Activated CD4-positive, CD25-positive, alpha-beta regulatory T cell treated with anti-CD3 and anti-CD28 coated beads, Interleukin-2, amount 50 U/mL, for 16 hours (primary cell): ENCODE data around the gene PTPRF.
"Not testable (repeated sequence)": the region's sequence is repeated elsewhere in the genome, so short reads cannot be mapped to it uniquely, and the experiment has no call there.

Experiments used
- DNase-seq: peaks from one replicate; pipeline ENCODE4 v3.0.0-alpha.2; 2020; ENCODE audit warnings: low read depth, low spot score

The PTPRF gene

DNA sequence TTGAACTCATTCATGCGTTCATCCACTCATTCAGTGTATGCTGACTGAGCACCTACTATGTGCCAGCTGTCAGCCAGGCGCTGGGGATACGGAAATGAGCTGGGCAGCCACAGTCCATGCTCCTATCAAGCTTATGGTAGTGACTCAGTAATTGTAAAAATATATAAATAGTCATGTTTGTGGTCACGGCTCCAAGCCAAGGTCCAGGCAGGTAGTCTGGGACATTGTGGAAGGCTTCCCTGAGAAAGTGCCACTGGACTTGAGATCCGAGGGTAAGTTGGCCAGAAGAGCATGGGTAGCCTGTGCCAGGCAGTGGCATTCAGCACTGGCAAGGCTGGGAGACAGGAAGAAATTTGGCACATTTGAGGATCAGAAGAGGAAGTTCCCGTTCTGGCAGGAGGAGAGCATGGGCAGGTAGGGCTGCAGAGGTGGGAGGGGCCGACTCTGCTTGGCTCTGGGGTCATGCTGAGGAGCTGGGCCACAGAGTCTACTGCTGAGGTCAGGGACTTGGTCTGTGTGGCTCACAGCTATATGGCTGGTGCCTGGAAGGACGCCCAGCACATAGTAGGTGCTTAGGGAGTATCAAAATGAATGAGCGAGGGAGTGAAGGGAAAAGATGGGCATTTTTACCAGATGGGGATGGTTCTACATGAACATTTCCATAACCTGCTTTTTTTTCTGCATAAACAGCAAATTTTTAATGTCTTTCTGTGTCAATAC, 6.9 kb downstream of the PTPRF start:
- DNase-seq, result no peak

DNA sequence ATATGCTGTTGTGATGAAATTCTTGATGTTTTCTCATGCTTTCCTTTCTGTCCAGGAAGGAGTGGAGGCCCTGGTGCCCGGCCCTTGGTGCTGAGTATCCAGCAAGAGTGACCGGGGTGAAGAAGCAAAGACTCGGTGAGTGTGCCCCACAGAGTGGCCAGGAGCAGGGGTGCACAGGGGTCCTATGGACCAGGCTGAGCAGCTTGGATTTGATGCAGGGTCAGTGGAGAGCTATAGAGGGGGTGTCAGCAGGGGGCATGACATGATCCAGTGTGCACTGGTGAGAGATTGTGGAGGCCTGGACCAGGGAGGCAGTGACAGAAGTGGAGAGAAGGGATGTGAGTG, 7.4 kb downstream of the PTPRF start:
- no peak for DNase-seq

DNA sequence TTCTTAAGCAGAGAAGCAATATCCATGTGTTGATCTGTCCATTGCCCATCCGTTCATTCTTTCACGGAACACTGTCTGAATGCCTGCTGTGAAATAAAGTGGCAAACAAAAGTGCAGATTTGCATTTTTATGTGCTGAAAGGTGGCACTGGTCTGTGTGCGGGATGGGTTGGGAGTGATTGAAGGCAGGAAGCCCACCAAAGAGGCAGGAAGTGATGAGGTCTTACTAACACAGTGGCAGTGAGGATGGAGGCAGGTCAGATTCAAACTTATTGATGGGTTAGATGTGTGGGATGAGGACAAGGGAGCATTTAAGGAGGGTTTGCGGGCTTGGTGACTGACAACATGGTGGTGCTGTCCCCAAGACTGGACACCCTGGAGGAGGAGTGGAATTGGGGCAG, 8.3 kb downstream of the PTPRF start:
- no peak for DNase-seq

DNA sequence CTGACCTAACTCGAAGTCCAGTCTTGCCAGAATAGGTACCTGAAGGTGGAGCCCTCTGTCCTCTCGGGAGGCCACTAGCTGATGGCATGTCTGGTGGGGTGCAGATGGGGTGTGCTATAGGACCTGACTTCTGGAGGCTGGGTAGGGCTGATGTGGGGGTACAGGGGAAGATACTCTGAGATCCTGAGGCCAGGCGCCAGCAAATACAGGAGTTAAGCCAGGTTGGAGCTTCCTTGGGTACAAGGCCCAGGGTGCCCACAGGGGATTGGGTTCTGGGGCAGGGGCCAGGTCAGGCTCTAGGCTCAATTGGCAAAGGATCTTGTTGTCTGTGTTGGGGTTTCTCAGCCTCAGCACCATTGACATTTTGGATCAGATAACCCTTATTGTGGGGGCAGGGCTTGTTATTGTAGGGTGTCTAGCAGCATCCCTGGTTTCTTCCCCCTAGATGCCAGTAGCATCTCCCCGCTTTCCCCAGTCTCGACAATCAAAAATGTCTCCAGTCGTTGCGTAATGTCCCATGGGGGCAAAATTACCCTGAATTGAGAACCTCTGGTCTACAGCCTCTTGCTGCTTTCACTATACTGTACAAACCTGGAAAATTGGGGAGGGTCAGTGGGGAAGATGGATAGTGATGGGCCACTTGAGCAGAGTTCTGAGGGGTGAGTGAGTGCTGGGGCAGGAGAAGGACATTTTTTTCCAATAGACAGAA, 9.2 kb downstream of the PTPRF start:
- DNase-seq, result no peak

DNA sequence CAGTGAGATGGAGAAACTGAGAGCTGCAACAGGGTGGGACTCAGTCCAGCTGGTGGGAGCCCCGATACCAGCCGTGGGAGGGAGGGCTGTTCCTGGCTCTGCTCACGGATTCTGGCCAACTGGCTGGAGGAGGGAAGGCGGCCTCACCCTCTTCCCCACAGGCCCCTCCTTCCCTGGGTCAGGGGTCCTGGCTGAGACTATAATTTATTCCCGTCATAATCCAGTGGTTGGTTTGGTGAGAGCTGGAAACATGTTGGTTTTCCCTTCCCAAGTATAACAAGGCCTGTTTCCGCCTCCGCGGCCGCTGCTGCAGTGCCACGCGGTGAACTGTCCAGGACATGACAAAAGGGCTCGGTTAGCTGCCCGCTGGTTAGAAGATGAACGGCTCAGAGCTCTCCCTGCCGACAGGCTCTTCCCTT, 10.0 kb downstream of the PTPRF start:
- DNase-seq, result no peak

DNA sequence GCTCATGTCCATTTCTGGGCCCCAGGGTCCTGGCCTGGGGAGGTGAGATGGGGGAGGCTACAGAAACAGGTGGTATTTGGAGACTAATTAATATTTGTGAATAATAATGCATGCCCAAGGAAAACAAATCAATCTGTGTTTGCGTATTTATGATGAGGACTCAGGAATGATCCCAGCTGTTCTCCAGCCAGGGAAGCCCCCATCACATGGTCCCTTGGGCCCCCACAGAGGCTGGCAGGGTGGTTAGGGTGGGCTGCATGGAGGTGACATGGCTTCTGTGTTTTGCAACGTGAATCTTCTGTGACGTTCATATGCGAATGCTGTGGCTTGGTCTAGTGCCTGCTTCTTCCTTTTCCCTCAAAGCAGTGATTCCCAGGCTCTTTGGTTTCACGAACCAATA, 10.5 kb downstream of the PTPRF start:
- no peak for DNase-seq

DNA sequence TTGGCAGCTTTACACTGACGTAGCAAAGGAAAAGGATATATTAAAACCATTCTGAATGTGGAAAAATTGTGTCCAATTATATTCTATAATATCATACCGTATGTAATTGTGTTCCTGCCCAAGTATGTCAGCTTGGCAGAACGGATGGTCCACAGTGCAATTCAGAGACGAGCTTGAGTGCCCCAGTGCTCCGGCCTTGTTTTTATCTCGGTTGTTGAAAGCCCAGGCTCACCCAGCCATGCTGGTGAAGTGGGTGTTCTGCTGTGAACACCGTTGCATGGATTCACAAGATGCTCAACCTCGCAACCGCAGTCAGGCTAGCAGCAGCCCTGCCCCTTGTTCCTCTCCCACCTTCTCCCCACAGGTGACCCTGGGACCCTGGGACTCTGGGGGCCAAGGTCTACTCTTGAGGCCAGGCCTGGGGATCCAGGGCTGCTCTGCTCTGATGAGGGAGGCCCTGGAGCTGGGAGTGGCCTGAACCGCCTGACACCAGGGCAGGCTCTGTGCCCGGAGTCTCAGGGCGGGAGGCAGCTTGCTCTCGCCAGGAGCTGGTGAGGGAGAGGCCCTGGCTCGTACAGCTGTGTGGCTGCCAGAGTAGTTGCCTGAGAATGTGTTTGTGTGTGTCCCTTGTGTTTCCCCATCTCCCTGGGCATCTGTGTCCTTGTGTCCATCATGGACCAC, 11.2 kb downstream of the PTPRF start:
- DNase-seq, result no peak

DNA sequence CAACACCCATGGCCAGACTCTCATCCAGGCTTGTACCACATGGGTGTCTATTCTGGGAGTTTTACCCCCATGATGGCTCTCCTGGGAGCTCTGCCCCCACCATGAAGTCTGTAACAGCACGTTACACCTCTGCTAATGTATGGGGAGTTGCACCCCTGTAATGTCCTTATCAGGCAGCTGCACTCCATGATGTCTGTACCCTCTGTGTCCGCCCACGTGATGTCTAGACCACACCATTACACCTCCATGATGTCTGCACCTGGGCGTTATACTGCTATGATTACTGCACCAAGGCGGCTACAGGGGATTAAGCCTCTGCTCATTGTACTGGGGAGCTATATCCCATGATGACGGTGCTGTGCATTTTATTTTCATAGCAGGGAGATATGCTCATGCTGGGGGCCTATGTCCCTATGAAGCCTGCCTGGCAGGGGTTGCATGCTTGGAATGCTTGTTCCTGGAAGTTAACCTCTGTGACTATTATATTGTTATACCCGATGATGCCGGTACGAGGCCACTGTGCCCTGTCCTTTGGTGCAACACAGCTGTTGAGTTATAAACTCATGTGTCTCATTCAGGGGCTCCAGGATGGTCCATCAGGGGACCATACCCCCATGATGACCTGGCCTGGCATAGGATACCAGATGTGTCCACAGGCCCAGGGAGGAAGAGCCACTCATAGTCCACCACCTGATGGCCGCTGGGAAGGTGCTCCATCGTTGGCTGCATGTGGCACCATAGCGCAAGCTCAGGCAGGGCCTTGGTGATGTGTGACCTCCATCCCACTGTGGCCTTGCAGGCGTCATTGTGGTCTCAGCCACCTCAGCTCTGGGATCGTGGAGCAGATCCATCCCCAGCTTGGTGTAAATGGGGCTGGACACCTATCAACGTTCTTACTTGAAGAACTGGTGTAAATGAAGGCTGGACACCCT, 12.1 kb downstream of the PTPRF start:
- DNase-seq, result no peak

DNA sequence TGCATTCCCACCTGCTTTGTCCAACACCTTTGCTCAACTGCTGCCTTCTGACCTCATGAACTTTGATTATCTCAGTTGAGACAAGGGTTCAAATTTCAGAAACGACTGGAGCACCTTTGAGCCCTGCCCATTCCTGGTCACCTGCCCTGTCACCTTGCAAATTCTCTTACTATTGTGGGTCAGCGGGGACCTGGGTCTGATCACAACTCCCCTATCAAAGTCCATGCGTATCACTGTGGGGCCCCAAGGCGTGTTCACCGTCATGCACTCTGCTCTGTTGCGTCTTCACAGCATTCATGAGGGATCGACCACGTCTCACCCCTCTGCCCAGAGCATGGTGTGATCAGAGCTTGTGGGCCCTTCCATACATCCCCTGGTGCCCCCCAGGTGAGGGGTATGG, 12.9 kb downstream of the PTPRF start:
- DNase-seq, result no peak

DNA sequence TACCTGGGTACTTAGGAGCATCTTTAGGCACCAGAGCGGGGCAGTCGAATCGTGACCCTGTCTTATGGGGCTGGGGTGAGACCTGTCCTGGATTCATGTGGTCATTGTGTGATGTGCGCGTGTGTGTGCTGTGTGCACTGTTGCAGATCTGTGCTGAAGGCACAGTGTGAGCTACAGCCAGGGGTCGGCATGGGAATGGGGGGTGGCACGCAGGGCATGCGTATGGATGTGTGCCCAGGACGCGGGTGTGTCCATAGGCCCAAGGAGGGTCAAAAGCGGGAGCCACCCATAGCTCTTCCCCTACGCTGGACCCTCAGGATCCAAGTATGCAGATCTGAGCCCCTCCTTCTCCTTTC, 14.6 kb downstream of the PTPRF start:
- DNase-seq, result no peak

DNA sequence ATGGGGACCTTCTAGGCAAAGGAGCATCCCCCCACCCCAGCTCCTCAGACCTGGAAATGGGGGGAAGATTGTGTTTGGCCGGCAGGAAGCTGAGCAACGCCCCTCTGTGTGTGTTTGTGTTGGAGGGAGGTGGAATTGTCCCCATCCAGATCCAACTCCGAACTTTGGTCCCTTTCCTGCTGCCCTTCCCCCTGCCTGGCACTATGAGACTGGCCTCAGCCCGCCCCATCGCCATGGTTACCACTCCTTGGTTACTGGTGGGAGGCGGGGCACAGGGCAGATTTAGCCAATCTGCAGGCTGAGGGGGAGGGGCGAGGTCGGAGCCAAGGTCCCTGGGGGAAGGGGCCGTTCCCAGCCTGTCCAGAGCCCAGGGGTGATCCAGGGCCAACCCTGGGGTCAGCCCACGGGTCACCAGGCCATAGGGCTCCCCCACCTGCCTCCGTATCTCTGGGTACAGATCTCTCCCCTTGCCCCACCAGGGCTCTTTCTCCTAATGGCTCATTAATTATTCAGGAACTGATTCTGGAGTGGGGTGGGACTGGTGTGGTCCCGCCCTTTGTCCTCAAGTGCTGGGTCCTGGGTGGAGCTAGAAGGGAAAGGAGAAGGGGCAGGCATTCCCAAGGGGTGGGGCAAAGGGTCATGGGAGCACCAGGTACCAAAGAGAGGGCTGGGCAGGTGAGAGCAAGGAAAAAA, 15.2 kb downstream of the PTPRF start:
- no peak for DNase-seq

DNA sequence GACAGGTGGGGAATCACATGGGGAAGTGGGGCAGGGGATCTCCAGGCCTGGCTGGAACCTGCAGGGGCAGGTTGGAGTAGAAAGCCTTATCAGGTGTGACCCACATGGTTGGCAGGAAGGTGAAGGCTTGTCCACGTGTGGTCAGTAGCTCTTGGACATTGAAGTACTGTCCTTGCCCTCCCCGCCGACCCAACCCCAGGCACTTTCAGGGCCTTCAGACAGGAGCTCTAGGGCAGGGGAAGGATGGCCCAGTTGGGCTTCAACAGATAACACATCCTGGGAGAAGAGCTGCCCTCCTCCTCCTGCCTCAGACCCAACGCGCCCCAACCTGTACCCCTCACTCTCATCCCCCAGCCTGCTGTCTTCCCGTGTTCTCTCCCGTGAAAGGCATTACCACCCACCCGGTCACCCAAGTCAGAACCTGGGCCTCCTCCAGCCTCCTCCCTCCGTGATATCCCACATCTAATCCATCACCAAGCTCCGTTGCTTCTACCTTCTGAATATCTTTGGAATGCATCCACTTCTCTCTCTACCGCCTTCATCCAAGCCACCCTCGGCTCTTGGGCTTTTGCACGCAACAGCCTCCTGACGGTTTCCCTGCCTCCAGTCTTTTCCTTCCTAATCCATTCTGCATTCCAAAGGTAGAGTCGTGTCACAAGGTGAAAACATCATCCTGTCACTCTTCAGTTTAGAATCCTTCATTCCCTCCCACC, 15.9 kb downstream of the PTPRF start:
- DNase-seq, result no peak

DNA sequence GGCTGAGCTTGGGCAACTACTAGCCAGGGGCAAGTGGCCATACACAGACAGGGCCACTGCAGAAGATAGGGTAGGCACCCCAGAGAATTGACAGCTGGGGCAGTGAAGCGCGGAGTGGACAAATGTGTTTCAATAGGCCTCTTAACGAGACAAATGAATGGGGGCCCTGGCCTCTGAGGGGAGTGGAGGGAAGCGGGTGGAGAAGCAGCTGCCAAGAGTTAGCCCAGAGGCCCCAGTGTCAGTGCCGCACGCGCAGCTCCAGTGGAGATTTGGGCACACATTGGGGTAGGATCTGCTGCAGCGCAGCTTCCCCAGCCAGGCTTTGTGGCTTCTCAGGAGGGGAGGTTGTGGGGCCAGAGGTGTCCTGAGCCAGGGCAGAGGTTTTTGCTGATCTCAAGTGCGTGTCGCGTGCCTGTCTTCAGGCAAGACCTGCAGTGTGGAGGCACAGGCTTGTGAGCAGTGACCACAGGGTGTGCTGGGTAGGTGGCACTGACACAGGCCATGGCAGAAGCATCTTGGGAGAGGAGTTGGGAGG, 16.9 kb downstream of the PTPRF start:
- no peak for DNase-seq

DNA sequence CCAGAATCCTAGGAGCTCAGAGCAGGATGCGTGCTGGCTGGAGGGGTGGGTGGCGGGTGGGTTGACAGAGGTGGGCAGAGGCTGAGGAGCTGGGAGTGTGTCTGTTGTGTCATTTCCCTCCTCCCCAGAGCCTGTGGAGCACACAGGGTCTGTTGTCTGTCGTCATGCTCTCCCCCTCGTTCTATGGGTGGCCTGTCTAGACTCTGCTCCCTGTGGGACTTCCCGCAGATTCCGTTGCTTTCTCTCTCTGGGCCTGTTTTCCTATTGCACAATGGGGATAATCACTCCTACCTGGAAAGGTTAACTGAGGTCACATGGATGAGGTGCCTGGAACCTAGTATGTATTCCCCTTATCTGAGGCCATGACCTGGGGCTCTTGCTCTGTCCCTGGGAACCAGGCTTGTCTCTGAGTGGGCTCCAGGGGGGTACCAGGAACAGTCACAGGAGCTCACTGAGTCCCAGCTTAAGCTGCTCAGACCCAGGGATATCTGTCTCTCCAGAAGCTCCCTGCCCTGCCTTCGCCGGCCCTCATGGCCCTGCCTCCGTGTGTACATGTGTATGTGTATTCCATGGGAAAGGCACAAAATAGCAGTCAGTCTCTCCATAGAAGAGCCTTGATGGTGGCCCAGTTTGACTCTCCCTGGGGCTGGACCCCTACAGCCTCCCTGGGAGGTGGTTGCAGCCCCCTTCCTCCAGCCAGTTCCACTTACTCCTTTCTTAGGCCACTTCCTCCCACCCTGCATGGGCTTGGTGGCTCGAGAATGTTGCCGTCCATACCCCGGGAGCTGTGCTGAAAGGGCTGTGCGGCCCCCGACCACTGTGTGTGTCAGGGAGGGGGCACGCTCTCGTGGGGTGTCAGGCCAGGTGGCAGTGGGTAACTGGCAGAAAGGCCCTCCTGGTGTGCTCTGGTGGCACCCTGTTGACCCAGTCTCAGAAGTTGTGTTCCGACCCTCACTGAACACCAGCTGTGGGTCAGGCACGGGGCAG, 17.9 kb downstream of the PTPRF start:
- DNase-seq, result no peak

DNA sequence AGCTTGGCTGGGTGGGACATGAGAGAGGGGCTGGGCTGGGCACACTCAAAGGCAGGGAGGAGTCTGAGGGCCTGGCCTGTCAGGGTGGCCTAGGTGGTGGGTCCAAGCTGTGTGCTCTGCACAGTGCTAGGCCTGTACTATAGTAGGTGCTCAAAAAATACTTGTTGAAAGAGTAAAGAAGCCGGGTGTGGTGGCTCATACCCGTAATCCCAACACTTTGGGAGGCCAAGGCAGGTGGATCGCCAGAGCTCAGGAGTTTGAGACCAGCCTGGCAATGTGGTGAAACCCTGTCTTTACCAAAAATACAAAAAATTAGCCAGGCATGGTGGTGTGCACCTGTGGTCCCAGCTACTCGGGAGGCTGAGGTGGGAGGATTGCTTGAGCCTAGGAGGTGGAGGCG, 18.7 kb downstream of the PTPRF start:
- DNase-seq, result not testable (repeated sequence)

DNA sequence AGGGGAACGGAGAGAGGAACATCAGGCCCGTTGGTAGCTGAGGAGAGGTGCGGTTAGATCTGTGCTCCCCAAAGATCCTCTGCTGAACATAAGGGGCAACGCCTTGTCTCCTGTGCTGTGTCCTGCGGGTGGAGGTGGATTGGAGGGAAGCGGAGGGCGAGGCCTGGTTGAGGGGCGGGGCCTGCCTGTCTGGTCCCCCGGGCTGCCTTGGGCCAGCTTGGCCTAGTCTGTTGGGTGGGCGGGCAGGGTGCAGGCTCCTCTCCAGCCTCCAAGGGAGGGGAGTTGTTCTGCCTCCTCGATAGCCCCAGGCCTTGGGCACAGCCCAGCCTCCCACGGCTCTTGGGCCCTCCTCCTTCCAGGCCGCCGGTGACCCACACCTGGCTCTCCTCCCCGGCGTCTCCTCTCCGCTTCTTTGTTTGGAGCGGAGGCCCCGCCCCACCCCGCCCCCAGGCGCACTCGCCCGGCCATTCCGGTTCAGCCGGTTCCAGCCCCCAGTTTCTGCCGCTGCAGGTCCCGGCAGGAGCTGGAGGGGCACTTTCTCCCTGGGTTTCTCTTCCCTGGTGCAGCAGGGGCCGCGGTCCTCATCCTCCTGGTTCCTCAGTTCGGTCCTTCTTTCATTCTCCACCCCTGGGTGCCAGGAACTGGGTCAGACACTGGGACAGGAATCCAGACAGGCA, 19.4 kb downstream of the PTPRF start:
- no peak for DNase-seq

DNA sequence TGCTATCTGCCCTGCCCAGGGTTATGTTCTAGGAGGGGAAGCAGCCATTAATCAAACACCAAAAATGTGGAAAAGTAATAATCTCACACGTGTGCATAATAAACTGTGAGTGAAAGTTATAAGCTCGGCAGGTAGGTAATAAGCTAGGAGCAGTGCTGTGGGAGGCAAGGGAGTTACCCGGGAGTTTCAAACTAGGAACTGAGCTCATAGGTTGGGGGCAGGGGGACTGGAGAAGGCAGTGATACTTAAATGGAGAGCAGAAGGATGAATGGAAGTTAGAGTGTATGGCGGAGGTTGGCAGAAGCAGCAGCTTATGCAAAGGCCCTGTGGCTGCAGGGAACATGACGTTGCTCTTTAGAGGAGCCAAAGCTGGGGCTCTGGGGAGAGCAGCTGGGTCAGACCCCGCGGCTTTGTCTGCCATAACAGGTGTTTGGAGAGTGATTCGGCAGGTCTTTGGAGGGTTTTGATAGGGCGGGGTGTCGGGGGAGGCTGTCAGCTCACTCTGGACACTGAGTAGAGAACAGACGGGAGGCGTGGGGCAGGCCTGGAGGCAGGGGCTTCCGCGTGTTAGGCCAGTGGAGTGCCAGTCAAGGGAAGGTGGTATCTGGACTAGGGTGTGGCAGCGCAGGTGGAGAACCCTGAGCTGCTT, 20.0 kb downstream of the PTPRF start:
- no peak for DNase-seq

DNA sequence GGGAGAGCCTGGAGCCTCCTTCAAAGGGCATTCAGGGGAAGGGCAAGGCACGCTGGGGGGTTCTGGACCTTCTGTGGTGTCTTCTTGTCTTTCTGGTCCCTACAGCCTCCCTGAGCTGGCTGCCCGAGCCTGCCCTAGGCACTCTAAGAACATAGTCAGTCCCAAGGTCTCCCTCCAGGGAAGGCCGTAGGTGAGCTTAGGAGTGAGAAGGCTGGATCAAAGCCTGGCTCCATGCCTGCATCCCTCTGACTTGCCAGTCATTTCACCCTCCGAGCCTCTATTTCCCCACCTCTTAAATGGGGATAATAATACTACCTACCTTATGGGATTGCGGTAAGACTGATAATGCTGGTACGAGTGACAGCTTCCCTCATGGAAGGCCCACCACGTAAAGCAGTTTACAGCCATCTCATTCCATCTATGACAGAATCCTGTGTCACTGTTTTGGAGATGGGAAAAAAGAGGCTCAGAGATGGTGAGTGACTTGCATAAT, 20.8 kb downstream of the PTPRF start:
- DNase-seq, result no peak
